Mammary epithelial cell (primary cell): ENCODE measurements around the gene TMEM176B.

Experiments
- EZH2 ChIP-seq: IDR thresholded peaks from 2 replicates; pipeline ENCODE4 v1.6.1; 2012; ENCODE audit warnings: low read length, inconsistent platforms, borderline replicate concordance
- TF ChIP-seq, protein P1 (sequence below), 2 donors: IDR thresholded peaks in 1 of 2; conservative IDR thresholded peaks in 1 of 2; 2 replicates each; pipeline ENCODE4 v1.5.1; 2011 to 2012; ENCODE audit warnings: inconsistent platforms in 2 of 2, low read length in 2 of 2, mild to moderate bottlenecking in 2 of 2, control low read depth in 1 of 2, low read depth in 1 of 2; ENCODE audit not compliant: insufficient read depth in 1 of 2; ENCODE audit errors: extremely low read depth in 1 of 2

DNA sequence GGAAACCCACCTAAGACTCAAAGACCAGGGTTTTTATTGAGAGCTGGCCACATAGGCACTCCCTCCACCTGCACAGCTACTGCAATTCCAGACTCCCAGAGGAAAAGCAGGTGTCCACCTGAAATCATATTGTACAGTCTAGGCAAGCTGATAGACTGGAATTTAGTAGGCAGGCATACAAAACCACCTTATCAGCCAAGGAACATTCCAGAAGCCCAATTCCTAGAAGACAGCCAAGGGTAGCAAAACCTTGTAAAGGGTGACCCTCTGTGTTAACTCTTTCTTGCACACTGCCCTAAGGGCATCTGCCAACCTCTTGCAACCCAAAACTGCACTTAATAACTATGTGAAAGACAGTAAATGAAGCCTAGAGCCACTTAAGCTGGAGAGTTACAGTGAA lies 5.7 kb upstream of the TMEM176B start:
- TF ChIP-seq, protein P1, sequence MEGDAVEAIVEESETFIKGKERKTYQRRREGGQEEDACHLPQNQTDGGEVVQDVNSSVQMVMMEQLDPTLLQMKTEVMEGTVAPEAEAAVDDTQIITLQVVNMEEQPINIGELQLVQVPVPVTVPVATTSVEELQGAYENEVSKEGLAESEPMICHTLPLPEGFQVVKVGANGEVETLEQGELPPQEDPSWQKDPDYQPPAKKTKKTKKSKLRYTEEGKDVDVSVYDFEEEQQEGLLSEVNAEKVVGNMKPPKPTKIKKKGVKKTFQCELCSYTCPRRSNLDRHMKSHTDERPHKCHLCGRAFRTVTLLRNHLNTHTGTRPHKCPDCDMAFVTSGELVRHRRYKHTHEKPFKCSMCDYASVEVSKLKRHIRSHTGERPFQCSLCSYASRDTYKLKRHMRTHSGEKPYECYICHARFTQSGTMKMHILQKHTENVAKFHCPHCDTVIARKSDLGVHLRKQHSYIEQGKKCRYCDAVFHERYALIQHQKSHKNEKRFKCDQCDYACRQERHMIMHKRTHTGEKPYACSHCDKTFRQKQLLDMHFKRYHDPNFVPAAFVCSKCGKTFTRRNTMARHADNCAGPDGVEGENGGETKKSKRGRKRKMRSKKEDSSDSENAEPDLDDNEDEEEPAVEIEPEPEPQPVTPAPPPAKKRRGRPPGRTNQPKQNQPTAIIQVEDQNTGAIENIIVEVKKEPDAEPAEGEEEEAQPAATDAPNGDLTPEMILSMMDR (conservative IDR thresholded peaks at IDR 0.05 in 1 of 2, IDR thresholded peaks at IDR 0.05 in 1 of 2; ENCODE audit: extremely low read depth in 1 of 2, insufficient read depth in 1 of 2, low read depth in 1 of 2, low read length in 2 of 2) = no peak
- TF ChIP-seq EZH2 = no peak
